IMR-90 (cell line): ENCODE results near the gene MALSU1.

Experiments used
- CHD1 ChIP-seq: IDR thresholded peaks from 2 replicates; pipeline ENCODE4 v1.6.1; 2012; ENCODE audit warnings: low read depth, low read length, improper control_type of control experiment
- CTCF ChIP-seq: conservative IDR thresholded peaks from 2 replicates; pipeline ENCODE4 v1.5.1; 2012; ENCODE audit warnings: mild to moderate bottlenecking, low read depth, low read length, improper control_type of control experiment
- MAZ ChIP-seq: IDR thresholded peaks from 2 replicates; pipeline ENCODE4 v1.6.1; 2012; ENCODE audit warnings: low read depth, mild to moderate bottlenecking, low read length, improper control_type of control experiment, moderate library complexity, borderline replicate concordance
- POLR2A ChIP-seq: IDR thresholded peaks from 2 replicates; pipeline ENCODE4 v1.6.1; 2012; ENCODE audit warnings: mild to moderate bottlenecking, low read depth, low read length
- RCOR1 ChIP-seq: IDR thresholded peaks from 2 replicates; pipeline ENCODE4 v1.6.1; 2012; ENCODE audit warnings: mild to moderate bottlenecking, low read length, improper control_type of control experiment; ENCODE audit not compliant: insufficient replicate concordance
- RFX5 ChIP-seq: IDR thresholded peaks from 2 replicates; pipeline ENCODE4 v1.8.0; 2012; ENCODE audit warnings: low read depth, mild to moderate bottlenecking, low read length, moderate library complexity

GRCh38 chr7:23341846-23342598 is 42.9 kb downstream of the MALSU1 start:
- TF ChIP-seq CTCF = no peak
- no peak for TF ChIP-seq CHD1
- TF ChIP-seq POLR2A = no peak
- TF ChIP-seq RFX5 = no peak
- TF ChIP-seq MAZ = no peak
- no peak for TF ChIP-seq RCOR1
